ENCODE data around the gene KRT78.
"Not testable (repeated sequence)": the region's sequence is repeated elsewhere in the genome, so short reads cannot be mapped to it uniquely, and the experiment has no call there.

The KRT78 gene

GRCh38 chr12:52795694-52796428, 52.9 kb downstream of the KRT78 start, which contains the start of gene KRT3:
Gene KRT3 (minus strand): TSS chr12:52796117. CDS start chr12:52796042, 75 bp downstream.
- Histone ChIP-seq H3K79me2 (ENCODE audit: insufficient read depth, low read length) (no peaks in the 10 kb centered on the region), H3K4me2 (ENCODE audit: low read depth, low read length, poor library complexity, severe bottlenecking) (no peak within 1 kb of the TSS), H3K4me3 (ENCODE audit: low read length, poor library complexity, severe bottlenecking) (no peak within 1 kb of the TSS), H3K4me1 (ENCODE audit: insufficient read depth, low read length, poor library complexity, severe bottlenecking) (no peaks in the 10 kb centered on the region), H4K20me1 (ENCODE audit: insufficient read depth, low read length, poor library complexity, severe bottlenecking) (no peaks in the 10 kb centered on the region), H3K36me3 (ENCODE audit: insufficient read depth, low read length) (no peaks in the 10 kb centered on the region), H3K9me3 (ENCODE audit: insufficient read depth, low read depth, low read length) (no peaks in the 10 kb centered on the region), H2AFZ (ENCODE audit: low read length) (no peak within 1 kb of the TSS), H3F3A (ENCODE audit: low read depth) (no peaks in the 10 kb centered on the region), H3K27me3 (ENCODE audit: insufficient read depth, low read length, poor library complexity, severe bottlenecking) (no peaks in the 10 kb centered on the region), H3K9me2 (replicated peaks; ENCODE audit: low read depth, low read length) (no peaks in the 10 kb centered on the region), H3K9ac (ENCODE audit: low read depth, low read length, poor library complexity, severe bottlenecking) (no peak within 1 kb of the TSS)
- TF ChIP-seq CTCF (conservative IDR thresholded peaks at IDR 0.05; ENCODE audit: low read length) (no peak), EZH2phosphoT487 (IDR thresholded peaks at IDR 0.05; ENCODE audit: borderline replicate concordance) (no peak)

GRCh38 chr12:52795332-52795674, 53.5 kb downstream of the KRT78 start:
- not testable (repeated sequence) for H3K9me2 ChIP-seq (replicated peaks; ENCODE audit: low read depth, low read length); H3F3A ChIP-seq (ENCODE audit: low read depth); H3K4me2 ChIP-seq (ENCODE audit: low read depth, low read length, poor library complexity, severe bottlenecking); H3K36me3 ChIP-seq (ENCODE audit: insufficient read depth, low read length); H3K27me3 ChIP-seq (ENCODE audit: insufficient read depth, low read length, poor library complexity, severe bottlenecking); H3K4me3 ChIP-seq (ENCODE audit: low read length, poor library complexity, severe bottlenecking); H3K9me3 ChIP-seq (ENCODE audit: insufficient read depth, low read depth, low read length); H3K79me2 ChIP-seq (ENCODE audit: insufficient read depth, low read length); H4K20me1 ChIP-seq (ENCODE audit: insufficient read depth, low read length, poor library complexity, severe bottlenecking); H3K4me1 ChIP-seq (ENCODE audit: insufficient read depth, low read length, poor library complexity, severe bottlenecking); H2AFZ ChIP-seq (ENCODE audit: low read length); H3K9ac ChIP-seq (ENCODE audit: low read depth, low read length, poor library complexity, severe bottlenecking)

- no peak overlapping the region for H2AFZ ChIP-seq (ENCODE audit: low read length)
- no peaks in the 10 kb centered on the region for H3K9me3 ChIP-seq (ENCODE audit: insufficient read depth, low read depth, low read length)
- no peaks in the 10 kb centered on the region for H4K20me1 ChIP-seq (ENCODE audit: insufficient read depth, low read length, poor library complexity, severe bottlenecking)
- no peaks in the 10 kb centered on the region for H3K36me3 ChIP-seq (ENCODE audit: insufficient read depth, low read length)
- no peak overlapping the region for H3K9ac ChIP-seq (ENCODE audit: low read depth, low read length, poor library complexity, severe bottlenecking)
- H3K79me2 ChIP-seq (ENCODE audit: insufficient read depth, low read length): no peaks in the 10 kb centered on the region
- H3K4me2 ChIP-seq (ENCODE audit: low read depth, low read length, poor library complexity, severe bottlenecking): no peak overlapping the region
- no peaks in the 10 kb centered on the region for H3K4me1 ChIP-seq (ENCODE audit: insufficient read depth, low read length, poor library complexity, severe bottlenecking)
- no peaks in the 10 kb centered on the region for H3K27me3 ChIP-seq (ENCODE audit: insufficient read depth, low read length, poor library complexity, severe bottlenecking)
- H3K9me2 ChIP-seq (replicated peaks; ENCODE audit: low read depth, low read length): no peaks in the 10 kb centered on the region
- TF ChIP-seq EZH2phosphoT487 (IDR thresholded peaks at IDR 0.05; ENCODE audit: borderline replicate concordance) (no peak), CTCF (conservative IDR thresholded peaks at IDR 0.05; ENCODE audit: low read length) (no peak)
- H3K4me3 ChIP-seq (ENCODE audit: low read length, poor library complexity, severe bottlenecking): no peak overlapping the region
- no peaks in the 10 kb centered on the region for H3F3A ChIP-seq (ENCODE audit: low read depth)
Observed at GRCh38 chr12:52794479-52795331, 54.1 kb downstream of the KRT78 start.
